Chondrocyte (in vitro differentiated cells): ENCODE results near the gene TRIM72. TPM values are rescaled to one million over a fixed set of nuclear protein-coding genes. Genes with fewer than 3 reads are reported as not detected.

Source experiments
- DNase-seq: peaks from one replicate; pipeline ENCODE4 v3.0.0; 2021; ENCODE audit warnings: mixed read lengths, low spot score
- H3K27ac Mint-ChIP-seq: one replicate; pipeline ENCODE4 v1.8.0; 2021; ENCODE audit warnings: mild to moderate bottlenecking, moderate library complexity, mixed read lengths; ENCODE audit not compliant: unreplicated experiment
- H3K27me3 Mint-ChIP-seq: 2 replicates; pipeline ENCODE4 v1.8.0; 2021; ENCODE audit warnings: low read depth, mixed read lengths
- H3K36me3 Mint-ChIP-seq: 2 replicates; pipeline ENCODE4 v1.8.0; 2021; ENCODE audit warnings: low read depth, mixed read lengths
- H3K4me1 Mint-ChIP-seq: 2 replicates; pipeline ENCODE4 v1.8.0; 2021; ENCODE audit warnings: low read depth, mild to moderate bottlenecking, mixed read lengths
- H3K4me3 Mint-ChIP-seq: one replicate; pipeline ENCODE4 v1.8.0; 2021; ENCODE audit warnings: mild to moderate bottlenecking, moderate library complexity, mixed read lengths; ENCODE audit not compliant: unreplicated experiment
- H3K9me3 Mint-ChIP-seq: 2 replicates; pipeline ENCODE4 v1.8.0; 2021; ENCODE audit warnings: low read depth, mixed read lengths
- CTCF ChIP-seq: fragments of 200-600 bp; sonication (generic); IDR thresholded peaks from 2 replicates; pipeline ENCODE4 v1.5.0; 2021; ENCODE audit warnings: antibody characterized with exemption, mild to moderate bottlenecking, moderate library complexity
- total RNA-seq: library from RNA; stranded (reverse); gene quantifications from 3 replicates; pipeline ENCODE4 v1.2.1, GENCODE V29; 2021

Gene TRIM72
- total RNA-seq, 1 donor from 2014 or later: not detected

- no peaks in the 10 kb centered on the region for H3K36me3 Mint-ChIP-seq
- no peak overlapping the region for H3K27ac Mint-ChIP-seq
- no peaks in the 10 kb centered on the region for H3K9me3 Mint-ChIP-seq
- no peak for TF ChIP-seq CTCF
- H3K27me3 Mint-ChIP-seq: peaks cover 44% of the 10 kb centered on the region
- DNase-seq: no peak
- peaks cover 18% of the 10 kb centered on the region for H3K4me1 Mint-ChIP-seq
- no peak overlapping the region for H3K4me3 Mint-ChIP-seq
These were observed 5.3 kb downstream of the TRIM72 start for GRCh38 chr16:31219154-31219741.

GRCh38 chr16:31221357-31222160 lies 7.6 kb downstream of the TRIM72 start:
- no peak for DNase-seq
- Mint-ChIP-seq H3K4me3 (no peak overlapping the region), H3K4me1 (peaks cover 4% of the 10 kb centered on the region), H3K9me3 (no peaks in the 10 kb centered on the region), H3K27ac (no peak overlapping the region), H3K36me3 (no peaks in the 10 kb centered on the region), H3K27me3 (peaks cover 34% of the 10 kb centered on the region)
- TF ChIP-seq CTCF: no peak

- DNase-seq: no peak
- H3K27me3 Mint-ChIP-seq: peaks cover 25% of the 10 kb centered on the region
- H3K27ac Mint-ChIP-seq: no peak overlapping the region
- H3K4me1 Mint-ChIP-seq: no peaks in the 10 kb centered on the region
- no peak overlapping the region for H3K4me3 Mint-ChIP-seq
- H3K36me3 Mint-ChIP-seq: no peaks in the 10 kb centered on the region
- no peak for TF ChIP-seq CTCF
- H3K9me3 Mint-ChIP-seq: no peaks in the 10 kb centered on the region
These were observed 9.1 kb downstream of the TRIM72 start for GRCh38 chr16:31223044-31223443.

- TF ChIP-seq CTCF: no peak
- no peak overlapping the region for H3K27ac Mint-ChIP-seq
- peaks cover 18% of the 10 kb centered on the region for H3K27me3 Mint-ChIP-seq
- no peaks in the 10 kb centered on the region for H3K9me3 Mint-ChIP-seq
- H3K4me1 Mint-ChIP-seq: no peaks in the 10 kb centered on the region
- H3K4me3 Mint-ChIP-seq: no peak overlapping the region
- DNase-seq: no peak
- no peaks in the 10 kb centered on the region for H3K36me3 Mint-ChIP-seq
These were observed 10.4 kb downstream of the TRIM72 start for GRCh38 chr16:31224092-31224955.

GRCh38 chr16:31225193-31225592 lies 11.3 kb downstream of the TRIM72 start:
- no peaks in the 10 kb centered on the region for H3K9me3 Mint-ChIP-seq
- H3K36me3 Mint-ChIP-seq: no peaks in the 10 kb centered on the region
- no peak for DNase-seq
- H3K27ac Mint-ChIP-seq: no peak overlapping the region
- no peaks in the 10 kb centered on the region for H3K4me1 Mint-ChIP-seq
- no peak for TF ChIP-seq CTCF
- peaks cover 18% of the 10 kb centered on the region for H3K27me3 Mint-ChIP-seq
- no peak overlapping the region for H3K4me3 Mint-ChIP-seq
